ENCODE results near the gene PALLD.

GRCh38 chr4:168656946-168657473 is 160.2 kb downstream of the PALLD start:
- no peak for TF ChIP-seq POLR2A (IDR thresholded peaks at IDR 0.05; ENCODE audit: low read depth, low read length)
- TF ChIP-seq, protein P1, sequence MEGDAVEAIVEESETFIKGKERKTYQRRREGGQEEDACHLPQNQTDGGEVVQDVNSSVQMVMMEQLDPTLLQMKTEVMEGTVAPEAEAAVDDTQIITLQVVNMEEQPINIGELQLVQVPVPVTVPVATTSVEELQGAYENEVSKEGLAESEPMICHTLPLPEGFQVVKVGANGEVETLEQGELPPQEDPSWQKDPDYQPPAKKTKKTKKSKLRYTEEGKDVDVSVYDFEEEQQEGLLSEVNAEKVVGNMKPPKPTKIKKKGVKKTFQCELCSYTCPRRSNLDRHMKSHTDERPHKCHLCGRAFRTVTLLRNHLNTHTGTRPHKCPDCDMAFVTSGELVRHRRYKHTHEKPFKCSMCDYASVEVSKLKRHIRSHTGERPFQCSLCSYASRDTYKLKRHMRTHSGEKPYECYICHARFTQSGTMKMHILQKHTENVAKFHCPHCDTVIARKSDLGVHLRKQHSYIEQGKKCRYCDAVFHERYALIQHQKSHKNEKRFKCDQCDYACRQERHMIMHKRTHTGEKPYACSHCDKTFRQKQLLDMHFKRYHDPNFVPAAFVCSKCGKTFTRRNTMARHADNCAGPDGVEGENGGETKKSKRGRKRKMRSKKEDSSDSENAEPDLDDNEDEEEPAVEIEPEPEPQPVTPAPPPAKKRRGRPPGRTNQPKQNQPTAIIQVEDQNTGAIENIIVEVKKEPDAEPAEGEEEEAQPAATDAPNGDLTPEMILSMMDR (IDR thresholded peaks at IDR 0.05; ENCODE audit: extremely low read depth in 1 of 2, insufficient read depth in 1 of 2, low read depth in 1 of 2, low read length in 2 of 2) = no peak

Measured in endothelial cell of umbilical vein (primary cell).